SK-N-SH (cell line): ENCODE data around the gene SETBP1. TPM values are rescaled to one million over a fixed set of nuclear protein-coding genes. Genes with fewer than 3 reads are reported as not detected.

ENCODE experiments used
- CTCF ChIA-PET: fragments of 300-600, 350-600 bp; formaldehyde crosslinking; extraction: SDS; loops from one replicate; lab custom pipeline; 2021; lab: Yijun Ruan, JAX
- POLR2A ChIA-PET: fragments of 350-600 bp; sonication (Branson Sonifier 250); formaldehyde crosslinking; extraction: SDS; loops from one replicate; lab custom pipeline; 2020; ENCODE audit warnings: antibody characterized with exemption, inconsistent platforms; lab: Yijun Ruan, JAX
- DNase-seq: peaks from one replicate; pipeline ENCODE4 v3.0.0; 2012
- H2AFZ ChIP-seq: fragments of 200-600 bp; sonication (generic); 2 replicates; pipeline ENCODE4 v1.8.1; 2016; ENCODE audit warnings: antibody characterized with exemption, mild to moderate bottlenecking, low read depth
- H3F3A ChIP-seq: fragments of 200-600 bp; sonication (generic); replicated peaks from 2 replicates; pipeline ENCODE3; 2016; ENCODE audit warnings: antibody characterized with exemption, mild to moderate bottlenecking; ENCODE audit not compliant: insufficient read depth
- H3K27ac ChIP-seq, 2 experiments: fragments of 200-500 bp in 1 of 2; fragments of 200-600 bp in 1 of 2; sonication (Bioruptor generic) in 1 of 2; sonication (generic), shearing (Covaris generic) in 1 of 2; 2 replicates each; pipeline versions ENCODE4 v1.5.1 to v1.6.1; 2014 to 2016; ENCODE audit warnings: low read depth in 2 of 2, inconsistent platforms in 1 of 2, low read length in 1 of 2, mild to moderate bottlenecking in 1 of 2, mixed read lengths in 1 of 2
- H3K27me3 ChIP-seq: fragments of 200-600 bp; sonication (generic), shearing (Covaris generic); 2 replicates; pipeline ENCODE4 v1.6.1; 2016; ENCODE audit warnings: mixed run types; ENCODE audit not compliant: insufficient read depth
- H3K36me3 ChIP-seq, 2 experiments: fragments of 200-500 bp in 1 of 2; fragments of 200-600 bp in 1 of 2; sonication (Bioruptor generic) in 1 of 2; sonication (generic) in 1 of 2; replicated peaks in 1 of 2; 2 replicates each; pipeline versions ENCODE3 to v1.5.1; 2014 to 2016; ENCODE audit warnings: low read length in 1 of 2, mild to moderate bottlenecking in 1 of 2; ENCODE audit not compliant: insufficient read depth in 2 of 2, control insufficient read depth in 1 of 2
- H3K4me1 ChIP-seq, 2 experiments: fragments of 200-500 bp in 1 of 2; fragments of 200-600 bp in 1 of 2; sonication (Bioruptor generic) in 1 of 2; sonication (generic), shearing (Covaris generic) in 1 of 2; 2 replicates each; pipeline versions ENCODE4 v1.5.1 to v1.6.1; 2014 to 2016; ENCODE audit warnings: low read depth in 1 of 2, low read length in 1 of 2, mixed run types in 1 of 2; ENCODE audit not compliant: insufficient read depth in 2 of 2, control insufficient read depth in 1 of 2
- H3K4me2 ChIP-seq: fragments of 200-600 bp; sonication (generic), shearing (Covaris generic); 2 replicates; pipeline ENCODE4 v1.6.1; 2017; ENCODE audit warnings: mixed run types
- H3K4me3 ChIP-seq, 2 experiments: fragments of 200-500 bp in 1 of 2; fragments of 200-600 bp in 1 of 2; sonication (Bioruptor generic) in 1 of 2; sonication (generic), shearing (Covaris generic) in 1 of 2; 2 replicates each; pipeline versions ENCODE4 v1.5.1 to v1.8.1; 2014 to 2016; ENCODE audit warnings: low read depth in 2 of 2, inconsistent platforms in 1 of 2, low read length in 1 of 2, mild to moderate bottlenecking in 1 of 2, mixed read lengths in 1 of 2, moderate library complexity in 1 of 2
- H3K79me2 ChIP-seq: fragments of 200-600 bp; sonication (generic); 2 replicates; pipeline ENCODE4 v1.8.1; 2017; ENCODE audit warnings: mild to moderate bottlenecking; ENCODE audit not compliant: insufficient read depth
- H3K9ac ChIP-seq: fragments of 200-600 bp; sonication (generic); 2 replicates; pipeline ENCODE4 v1.6.1; 2017; ENCODE audit warnings: mixed run types
- H3K9me2 ChIP-seq: fragments of 200-600 bp; sonication (generic); 2 replicates; pipeline ENCODE4 v1.6.1; 2017; ENCODE audit warnings: mixed run types
- H3K9me3 ChIP-seq: fragments of 200-600 bp; sonication (generic); 2 replicates; pipeline ENCODE4 v1.6.1; 2017; ENCODE audit warnings: mixed run types, mild to moderate bottlenecking, moderate library complexity
- H4K20me1 ChIP-seq: fragments of 200-600 bp; sonication (generic); 2 replicates; pipeline ENCODE4 v1.6.1; 2017; ENCODE audit warnings: mild to moderate bottlenecking, mixed run types; ENCODE audit not compliant: insufficient read depth
- CTCF ChIP-seq: fragments of 200-600 bp; sonication (generic); IDR thresholded peaks from 2 replicates; pipeline ENCODE4 v1.6.1; 2017; ENCODE audit warnings: antibody characterized with exemption, mild to moderate bottlenecking, moderate library complexity
- ELF1 ChIP-seq: IDR thresholded peaks from 2 replicates; pipeline ENCODE4 v1.4.0; 2012
- EP300 ChIP-seq, 2 experiments: IDR thresholded peaks; 2 replicates each; pipeline versions ENCODE4 v1.4.0 to v1.6.1; 2012; ENCODE audit warnings: borderline replicate concordance in 1 of 2, low read depth in 1 of 2, low read length in 1 of 2
- FOXJ3 ChIP-seq: sonication (generic); formaldehyde crosslinking; IDR thresholded peaks from 2 replicates; pipeline ENCODE4 v1.5.1; 2020; ENCODE audit warnings: mild to moderate bottlenecking, missing genetic modification reagents
- GABPA ChIP-seq: IDR thresholded peaks from 2 replicates; pipeline ENCODE4 v1.4.0; 2012; ENCODE audit warnings: low read depth, mild to moderate bottlenecking
- GATA2 ChIP-seq: sonication (generic); formaldehyde crosslinking; IDR thresholded peaks from 2 replicates; pipeline ENCODE4 v1.5.0; 2020; ENCODE audit warnings: mild to moderate bottlenecking, missing genetic modification reagents
- IRF3 ChIP-seq: fragments of 150-350 bp; IDR thresholded peaks from 2 replicates; pipeline ENCODE4 v1.6.1; 2016; ENCODE audit warnings: mild to moderate bottlenecking, low read depth, low read length
- NRF1 ChIP-seq: IDR thresholded peaks from 2 replicates; pipeline ENCODE4 v1.6.1; 2012; ENCODE audit warnings: low read depth, mild to moderate bottlenecking, low read length
- POLR2AphosphoS5 ChIP-seq: IDR thresholded peaks from 2 replicates; pipeline ENCODE4 v1.6.1; 2012; ENCODE audit warnings: low read depth, low read length
- REST ChIP-seq: IDR thresholded peaks from 2 replicates; pipeline ENCODE4 v1.6.1; 2012; ENCODE audit warnings: mild to moderate bottlenecking, low read depth, low read length, moderate library complexity
- RFX5 ChIP-seq: IDR thresholded peaks from 2 replicates; pipeline ENCODE4 v1.6.1; 2012; ENCODE audit warnings: mild to moderate bottlenecking, improper control_type of control experiment, low read length
- SIN3A ChIP-seq: IDR thresholded peaks from 2 replicates; pipeline ENCODE4 v1.6.1; 2012; ENCODE audit warnings: low read depth, mild to moderate bottlenecking, low read length, moderate library complexity, borderline replicate concordance
- TAF1 ChIP-seq: IDR thresholded peaks from 2 replicates; pipeline ENCODE4 v1.6.1; 2012; ENCODE audit warnings: low read depth, mild to moderate bottlenecking, low read length, moderate library complexity, borderline replicate concordance
- YY1 ChIP-seq: IDR thresholded peaks from 2 replicates; pipeline ENCODE4 v1.4.0; 2012; ENCODE audit warnings: low read depth, mild to moderate bottlenecking
- WGBS: methylation state at CpG from one replicate; pipeline ENCODE4 v1.1.6; 2017; ENCODE audit warnings: low lambda C conversion rate; 5-methylcytosine and 5-hydroxymethylcytosine counted together
- polyA plus RNA-seq, 3 experiments: library from polyadenylated mRNA; depleted of rRNA; stranded (reverse); fragments of >200 nt; gene quantifications; 2 replicates each; pipeline ENCODE4 v1.2.3, GENCODE V29; 2012

SETBP1 gene
- polyA plus RNA-seq, 1 of the 3 experiments (the other 2 are of a cell fraction): 3.0 TPM

- TF ChIP-seq CTCF: no peak
- no peak for TF ChIP-seq GABPA
- TF ChIP-seq IRF3: no peak
- no peak for TF ChIP-seq FOXJ3
- TF ChIP-seq YY1: no peak
- no peak for TF ChIP-seq REST
- TF ChIP-seq NRF1: no peak
- TF ChIP-seq EP300 (IDR thresholded peaks at IDR 0.05; ENCODE audit: borderline replicate concordance in 1 of 2, low read depth in 1 of 2, low read length in 1 of 2): no peak
- no peak for TF ChIP-seq RFX5
- TF ChIP-seq, all 33 proteins: peak for 0
These were observed 131.7 kb downstream of the SETBP1 start (continued) for GRCh38 chr18:44812426-44812825.

GRCh38 chr18:44813586-44813985, 132.9 kb downstream of the SETBP1 start:
- H3K27ac ChIP-seq: no peak overlapping the region
- no peaks in the 10 kb centered on the region for H3K9me3 ChIP-seq
- no peak overlapping the region for H2AFZ ChIP-seq
- H3K4me3 ChIP-seq: no peak overlapping the region
- H3K27me3 ChIP-seq: no peaks in the 10 kb centered on the region
- no peaks in the 10 kb centered on the region for H3K36me3 ChIP-seq
- WGBS: 86% methylated on average over 4 of the region's 4 CpGs
- ChIA-PET CTCF (no interaction called here), POLR2A (no interaction called here)
- no peak for DNase-seq
- no peak overlapping the region for H3K4me2 ChIP-seq
- H3K9ac ChIP-seq: no peak overlapping the region
- H4K20me1 ChIP-seq: no peaks in the 10 kb centered on the region
- no peak for TF ChIP-seq RFX5
- TF ChIP-seq SIN3A: no peak
- TF ChIP-seq POLR2AphosphoS5: no peak
- TF ChIP-seq YY1: no peak
- TF ChIP-seq TAF1: no peak
- TF ChIP-seq GATA2 (CRISPR knock-in tag): no peak
- TF ChIP-seq ELF1: no peak
- H3K9me2 ChIP-seq: no peaks in the 10 kb centered on the region
- H3K79me2 ChIP-seq: no peaks in the 10 kb centered on the region
- no peaks in the 10 kb centered on the region; a peak in 1 of 4 replicates for H3K4me1 ChIP-seq
- no peaks in the 10 kb centered on the region for H3F3A ChIP-seq
